ENCODE results near the gene PTPN6. TPM values are rescaled to one million over a fixed set of nuclear protein-coding genes. Genes with fewer than 3 reads are reported as not detected.

Gene PTPN6
- total and polyA plus RNA-seq, 2 of the 4 experiments (the other 2 are of a cell fraction): under 0.01 to 0.14 TPM

GRCh38 chr12:6967651-6968100, 16.5 kb downstream of the PTPN6 start:
- Histone ChIP-seq H2AFZ (replicated peaks; ENCODE audit: low read length, poor library complexity) (no peak overlapping the region), H2AK9ac (replicated peaks; ENCODE audit: low read depth, low read length, poor library complexity) (peak overlapping the region; percentile 56), H4K91ac (ENCODE audit: insufficient read depth, low read depth, low read length) (no peak overlapping the region), H3K23ac (ENCODE audit: low read depth, low read length) (no peak overlapping the region), H2BK20ac (ENCODE audit: low read depth, low read length) (no peak overlapping the region), H3K4ac (ENCODE audit: low read depth, low read length) (no peak overlapping the region), H3K4me1 (ENCODE audit: control insufficient read depth, insufficient read depth, low read length) (peaks cover 4% of the 10 kb centered on the region), H3K9me3 (ENCODE audit: control insufficient read depth, insufficient read depth, low read length) (no peaks in the 10 kb centered on the region), H3K9ac (ENCODE audit: low read depth, low read length) (no peak overlapping the region), H3K18ac (ENCODE audit: low read depth, low read length) (no peak overlapping the region), H4K20me1 (ENCODE audit: insufficient read depth, low read length) (no peaks in the 10 kb centered on the region), H3K27ac (ENCODE audit: insufficient read depth, low read length) (no peak overlapping the region), H3K4me3 (ENCODE audit: insufficient read depth, low read depth, low read length) (no peak overlapping the region), H4K5ac (ENCODE audit: low read depth, low read length) (no peak overlapping the region), H2BK5ac (ENCODE audit: low read depth, low read length, poor library complexity, severe bottlenecking) (no peak overlapping the region), H3K9me1 (ENCODE audit: insufficient read depth, low read length) (no peaks in the 10 kb centered on the region), H3K79me1 (ENCODE audit: low read depth in 1 of 2, low read length in 2 of 2) (peaks cover 20 to 50% of the 10 kb centered on the region in 2 experiments), H3K4me2 (ENCODE audit: low read depth, low read length) (no peak overlapping the region), H3K36me3 (ENCODE audit: control insufficient read depth, insufficient read depth, low read length) (peaks cover 38% of the 10 kb centered on the region), H3K14ac (replicated peaks; ENCODE audit: low read depth, low read length) (no peak overlapping the region), H4K8ac (ENCODE audit: low read depth in 2 of 2, low read length in 2 of 2) (no peak overlapping the region), H2AK5ac (ENCODE audit: low read depth, low read length) (no peak overlapping the region), H3K56ac (ENCODE audit: extremely low read depth, insufficient read depth, low read length) (no peak overlapping the region), H2BK15ac (ENCODE audit: low read depth, low read length) (no peak overlapping the region), H3K27me3 (ENCODE audit: control insufficient read depth, insufficient read depth, low read length) (no peaks in the 10 kb centered on the region), H2BK120ac (ENCODE audit: low read depth, low read length) (no peak overlapping the region)
- in situ Hi-C loops (cut with MboI; ENCODE audit: low sequenced_read_pairs) (no loop called here), intact Hi-C loops (cut with micrococcal nuclease) (no loop called here), dilution Hi-C loops (cut with HindIII; ENCODE audit: low sequenced_read_pairs, unreplicated experiment) (no loop called here)
- ChIA-PET POLR2A (ENCODE audit: unreplicated experiment) (no interaction called here), CTCF (no interaction called here)
- no TSS peak for BruUV-seq (replicated peaks)
- TF ChIP-seq POLR2A (IDR thresholded peaks at IDR 0.05; ENCODE audit: low read depth, low read length) (no peak), MAZ (IDR thresholded peaks at IDR 0.05; ENCODE audit: borderline replicate concordance, low read depth, low read length) (no peak), FOS (IDR thresholded peaks at IDR 0.05; ENCODE audit: low read depth, low read length) (no peak)
- DNase-seq (no peak), ATAC-seq (ENCODE audit: low read depth) (no peak)
- WGBS, 2 experiments (ENCODE audit: extremely low coverage in 2 of 2, insufficient read length in 1 of 2): no CpG with 5 or more reads among the region's 10 CpGs
